Lung (tissue), 12 donors: ENCODE results near the gene DCTN5. TPM values are rescaled to one million over a fixed set of nuclear protein-coding genes. Genes with fewer than 3 reads are reported as not detected.

Source experiments
- ATAC-seq: fragments of 200-7000 bp; cut with Tn5 transposase; one replicate; pipeline ENCODE4 v1.9.1; 2020; ENCODE audit warnings: moderate number of reproducible peaks; ENCODE audit not compliant: insufficient read depth, low FRiP score
- DNase-seq, 3 donors: peaks; one replicate each; pipeline ENCODE4 v3.0.0-alpha.2; 2013 to 2017
- H3K27ac ChIP-seq, 2 donors: one replicate each; pipeline ENCODE4 v1.5.1; 2013; ENCODE audit warnings: mild to moderate bottlenecking in 2 of 2, moderate library complexity in 2 of 2, control low read depth in 1 of 2, inconsistent platforms in 1 of 2, low read depth in 1 of 2, low read length in 1 of 2
- H3K27me3 ChIP-seq, 3 donors: one replicate each; pipeline ENCODE4 v1.5.1; 2013; ENCODE audit warnings: low read length in 2 of 3; ENCODE audit not compliant: control insufficient read depth in 3 of 3, insufficient read depth in 3 of 3
- H3K36me3 ChIP-seq, 4 donors: one replicate each; pipeline ENCODE4 v1.5.1; 2013; ENCODE audit warnings: low read length in 4 of 4, mild to moderate bottlenecking in 1 of 4, moderate library complexity in 1 of 4; ENCODE audit not compliant: control insufficient read depth in 4 of 4, insufficient read depth in 4 of 4
- H3K4me1 ChIP-seq, 5 donors: one replicate each; pipeline ENCODE4 v1.5.1; 2013; ENCODE audit warnings: low read length in 5 of 5, mild to moderate bottlenecking in 2 of 5, moderate library complexity in 1 of 5; ENCODE audit not compliant: control insufficient read depth in 5 of 5, insufficient read depth in 5 of 5
- H3K4me3 ChIP-seq: one replicate; pipeline ENCODE4 v1.5.1; 2013; ENCODE audit warnings: mild to moderate bottlenecking, control low read depth, moderate library complexity
- H3K9ac ChIP-seq, 2 donors: one replicate each; pipeline ENCODE4 v1.5.1; 2013; ENCODE audit warnings: low read length in 2 of 2, control low read depth in 1 of 2; ENCODE audit not compliant: insufficient read depth in 1 of 2
- H3K9me3 ChIP-seq, 4 donors: one replicate each; pipeline ENCODE4 v1.5.1; 2013; ENCODE audit warnings: low read length in 3 of 4, mild to moderate bottlenecking in 1 of 4, moderate library complexity in 1 of 4; ENCODE audit not compliant: control insufficient read depth in 4 of 4, insufficient read depth in 3 of 4
- CTCF ChIP-seq: IDR thresholded peaks from 2 replicates; pipeline ENCODE4 v1.5.1; 2012; ENCODE audit warnings: mild to moderate bottlenecking; ENCODE audit errors: control extremely low read depth, extremely low read depth
- WGBS, 2 donors: extraction: QIAGEN DNeasy Blood & Tissue Kit; methylation state at CpG; one replicate each; pipeline ENCODE4 v1.1.7; 2013; 5-methylcytosine and 5-hydroxymethylcytosine counted together
- polyA plus RNA-seq, 2 donors: library from polyadenylated mRNA; stranded (reverse); fragments of 200-250 nt; gene quantifications; one replicate each; pipeline ENCODE4 v1.2.1, GENCODE V29; 2013
- total RNA-seq, 2 donors: library from RNA; depleted of rRNA in 1 of 2; stranded (reverse); fragments of >200 nt in 1 of 2; gene quantifications; one replicate each; pipeline ENCODE4 v1.2.1, GENCODE V29; 2014 to 2021
- donor health status: control.
- donor health status: control.
- donor health status: Bipolar disorder and iron deficiency.
- donor health status: healthy.
- donor health status: DM: yes; HTN: yes; CAD: no.

Gene DCTN5
- total and polyA plus RNA-seq, 4 donors: 10.5 to 46.2 (median 34.7) TPM

GRCh38 chr16:23679986-23680336, 38.7 kb downstream of the DCTN5 start:
- H3K36me3 ChIP-seq: peaks cover 0 to 32% (median 21%) of the 10 kb centered on the region in 4 donors
- no peak for TF ChIP-seq CTCF
- H3K4me3 ChIP-seq: no peak overlapping the region
- no peaks in the 10 kb centered on the region for H3K9me3 ChIP-seq
- H3K27me3 ChIP-seq: no peaks in the 10 kb centered on the region
- DNase-seq (no peak), ATAC-seq (no peak)
- H3K4me1 ChIP-seq: peaks cover 0 to 30% (median 8%) of the 10 kb centered on the region in 5 donors
- peak overlapping the region in 1 of 2 donors; percentile 47 for H3K9ac ChIP-seq
- WGBS, 2 donors: 53 to 69% methylated on average over 6 of the region's 6 CpGs
- H3K27ac ChIP-seq: no peak overlapping the region

- no peak overlapping the region for H3K9ac ChIP-seq
- peak in 2 of 3 donors; percentile 55 to 74 for DNase-seq
- peaks cover 0 to 34% (median 23%) of the 10 kb centered on the region in 4 donors for H3K36me3 ChIP-seq
- TF ChIP-seq CTCF: no peak
- H3K27ac ChIP-seq: no peak overlapping the region
- ATAC-seq: no peak
- no peak overlapping the region for H3K4me3 ChIP-seq
- 68 to 76% methylated on average over 1 of the region's 1 CpG for WGBS, 2 donors
- peaks cover 0 to 30% (median 8%) of the 10 kb centered on the region in 5 donors for H3K4me1 ChIP-seq
- H3K9me3 ChIP-seq: no peaks in the 10 kb centered on the region
- no peaks in the 10 kb centered on the region for H3K27me3 ChIP-seq
These were observed 40.9 kb downstream of the DCTN5 start for GRCh38 chr16:23682181-23682580.

- Histone ChIP-seq H3K36me3 (peaks cover 0 to 47% (median 34%) of the 10 kb centered on the region in 4 donors), H3K9me3 (no peaks in the 10 kb centered on the region), H3K4me3 (no peak overlapping the region), H3K4me1 (peaks cover 0 to 25% (median 8%) of the 10 kb centered on the region in 5 donors), H3K27me3 (no peaks in the 10 kb centered on the region), H3K27ac (no peak overlapping the region), H3K9ac (no peak overlapping the region)
- DNase-seq (no peak), ATAC-seq (no peak)
- no peak for TF ChIP-seq CTCF
- WGBS, 2 donors: 95% methylated on average over 3 of the region's 3 CpGs
These were observed 42.2 kb downstream of the DCTN5 start for GRCh38 chr16:23683487-23683886.
